NCI-H524 (cell line): ENCODE measurements around the gene CCDC38.
A peak's percentile ranks its signal among the peaks of the same experiment; 100 is the strongest.

ENCODE experiments used
- DNase-seq, 2 experiments: peaks; one replicate each; lab custom pipeline; 2025; lab: John Stamatoyannopoulos, UW

Gene CCDC38

DNA sequence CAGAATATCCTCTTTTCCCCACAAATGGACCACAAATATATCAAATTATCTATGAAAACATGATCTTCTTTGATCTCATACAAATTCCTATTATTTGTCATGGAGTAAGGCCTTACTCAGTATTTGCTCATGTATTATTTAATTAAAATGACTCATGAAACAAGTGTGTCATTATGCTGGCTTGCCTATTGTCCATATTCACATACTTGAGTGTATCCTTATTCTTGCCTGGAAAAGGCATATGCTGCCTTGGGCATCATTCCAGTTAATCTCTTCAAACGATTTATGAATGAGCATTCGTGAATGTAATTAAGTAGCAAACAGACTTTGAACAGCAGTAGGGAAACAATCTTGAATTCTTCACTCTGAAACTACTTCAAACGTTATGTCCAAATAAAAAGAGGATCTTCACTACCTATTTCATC lies 106.2 kb downstream of the CCDC38 start:
- peak; percentile 68 to 91 for DNase-seq

DNA sequence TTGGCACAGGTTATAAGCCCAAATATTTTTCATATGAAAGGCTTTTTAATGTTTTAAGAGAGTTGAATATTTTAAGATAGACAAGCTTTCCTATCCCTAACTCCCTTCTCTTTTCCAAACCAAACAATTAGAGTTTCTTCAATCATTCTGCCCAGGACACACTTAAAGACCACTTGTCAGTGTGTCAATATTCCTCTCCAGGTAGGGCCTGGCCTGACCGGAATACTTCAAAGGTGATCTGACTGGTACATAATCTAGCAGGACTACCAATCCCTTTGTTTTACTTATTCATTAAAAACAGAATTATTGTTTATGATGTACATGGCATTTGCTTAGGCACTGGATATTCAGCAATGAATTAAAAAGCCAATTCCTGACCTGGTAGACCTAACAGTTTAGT lies 107.8 kb downstream of the CCDC38 start:
- no peak for DNase-seq

DNA sequence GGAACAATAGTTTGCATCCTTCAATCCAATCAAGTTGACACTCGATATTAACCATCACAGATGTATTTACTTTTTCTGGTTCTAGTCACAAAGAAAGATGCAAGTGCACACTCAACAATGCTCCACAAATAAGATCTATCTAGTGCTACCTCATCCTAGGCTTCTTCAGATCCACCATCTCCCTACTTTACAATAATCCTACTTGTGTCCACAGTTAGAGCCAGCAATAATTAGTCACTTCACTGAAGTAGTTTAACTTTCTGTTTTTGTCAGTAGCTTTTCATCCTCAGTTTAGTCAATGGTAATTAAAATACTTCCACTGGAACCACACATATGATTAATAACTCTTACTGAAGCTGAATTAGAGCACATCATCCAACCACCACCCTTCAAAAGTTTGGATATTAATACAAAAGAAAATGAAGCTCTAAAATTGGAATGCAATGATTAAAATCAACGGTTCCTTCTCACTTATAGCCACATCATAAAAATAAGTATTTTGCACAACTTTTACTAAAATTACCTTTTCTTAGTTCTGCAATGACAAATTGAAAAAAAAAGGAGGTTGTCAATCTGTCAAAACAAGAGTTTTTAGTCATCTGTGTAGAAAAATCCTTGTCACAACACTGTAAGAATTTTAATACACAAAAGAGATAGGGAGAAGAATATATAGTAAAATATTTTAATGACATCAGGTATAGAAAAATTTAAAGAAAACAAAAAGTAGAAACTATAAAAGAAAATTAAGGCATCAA lies 111.9 kb downstream of the CCDC38 start:
- no peak for DNase-seq

DNA sequence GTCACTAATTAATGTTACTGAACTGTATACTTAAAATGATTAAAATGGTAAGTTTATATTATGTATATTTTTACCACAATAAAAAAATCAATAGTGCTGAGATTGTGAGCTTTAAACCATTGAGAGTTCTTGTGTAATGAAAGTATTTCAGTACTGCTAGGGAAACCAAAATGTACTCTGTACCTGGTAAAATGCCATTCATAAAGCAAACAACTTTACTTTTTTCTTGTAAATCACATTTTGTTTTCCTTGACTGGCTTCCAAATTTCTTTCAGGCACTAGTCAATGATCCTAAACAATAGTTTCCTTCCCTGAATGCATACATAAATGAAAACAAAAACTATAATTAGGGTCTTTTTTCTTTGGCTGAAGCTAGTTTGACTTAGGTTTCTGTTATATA lies 113.0 kb downstream of the CCDC38 start:
- DNase-seq, result no peak

- DNase-seq, result peak; percentile 68 to 75
These were observed 122.2 kb downstream of the CCDC38 start for GRCh38 chr12:95820096-95820703.
